Regular cardiac myocyte (primary cell): Measurements from ENCODE around the gene TPI1. TPM values are rescaled to one million over a fixed set of nuclear protein-coding genes. Genes with fewer than 3 reads are reported as not detected.

ENCODE experiments used
- total RNA-seq: library from RNA; depleted of rRNA; stranded (reverse); fragments of >200 nt; gene quantifications from 2 replicates; pipeline ENCODE4 v1.2.3, GENCODE V29; 2014

TPI1 gene
- total RNA-seq, result 1,644 and 1,719 TPM in 2 replicates

DNA sequence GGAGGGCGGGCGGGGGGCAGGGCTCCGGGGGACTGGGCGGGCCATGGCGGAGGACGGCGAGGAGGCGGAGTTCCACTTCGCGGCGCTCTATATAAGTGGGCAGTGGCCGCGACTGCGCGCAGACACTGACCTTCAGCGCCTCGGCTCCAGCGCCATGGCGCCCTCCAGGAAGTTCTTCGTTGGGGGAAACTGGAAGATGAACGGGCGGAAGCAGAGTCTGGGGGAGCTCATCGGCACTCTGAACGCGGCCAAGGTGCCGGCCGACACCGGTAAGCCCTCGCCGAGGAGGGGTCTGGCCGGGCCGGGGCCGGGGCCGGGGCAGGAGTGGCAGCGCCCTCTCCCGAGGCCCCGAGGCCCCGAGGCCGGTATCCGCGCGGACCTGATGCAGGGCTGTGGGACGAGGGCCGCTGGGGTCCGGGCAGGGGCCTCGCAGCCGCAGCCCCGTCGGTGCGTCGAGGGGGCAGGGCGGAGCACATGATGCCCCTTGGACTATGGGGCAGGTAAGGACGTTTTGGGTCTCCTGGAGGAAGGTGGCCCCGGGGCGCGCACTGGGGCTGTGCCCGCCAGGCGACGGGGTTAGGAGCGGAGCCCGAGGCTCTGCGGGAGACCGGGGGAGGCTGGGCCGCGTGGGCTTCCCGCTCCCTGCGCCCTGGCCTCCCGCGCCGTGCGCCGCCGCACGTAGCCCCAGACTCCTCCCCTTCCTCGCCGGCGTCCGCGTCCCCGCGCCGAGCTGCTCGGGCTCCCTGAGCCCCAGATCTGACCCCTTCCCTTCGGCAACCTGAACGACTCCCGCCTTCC lies at the start of gene TPI1:
TSS of gene TPI1 (plus strand) at position 119 of the 798 bp plus-strand sequence. CDS start at position 155, 36 bp downstream.

DNA sequence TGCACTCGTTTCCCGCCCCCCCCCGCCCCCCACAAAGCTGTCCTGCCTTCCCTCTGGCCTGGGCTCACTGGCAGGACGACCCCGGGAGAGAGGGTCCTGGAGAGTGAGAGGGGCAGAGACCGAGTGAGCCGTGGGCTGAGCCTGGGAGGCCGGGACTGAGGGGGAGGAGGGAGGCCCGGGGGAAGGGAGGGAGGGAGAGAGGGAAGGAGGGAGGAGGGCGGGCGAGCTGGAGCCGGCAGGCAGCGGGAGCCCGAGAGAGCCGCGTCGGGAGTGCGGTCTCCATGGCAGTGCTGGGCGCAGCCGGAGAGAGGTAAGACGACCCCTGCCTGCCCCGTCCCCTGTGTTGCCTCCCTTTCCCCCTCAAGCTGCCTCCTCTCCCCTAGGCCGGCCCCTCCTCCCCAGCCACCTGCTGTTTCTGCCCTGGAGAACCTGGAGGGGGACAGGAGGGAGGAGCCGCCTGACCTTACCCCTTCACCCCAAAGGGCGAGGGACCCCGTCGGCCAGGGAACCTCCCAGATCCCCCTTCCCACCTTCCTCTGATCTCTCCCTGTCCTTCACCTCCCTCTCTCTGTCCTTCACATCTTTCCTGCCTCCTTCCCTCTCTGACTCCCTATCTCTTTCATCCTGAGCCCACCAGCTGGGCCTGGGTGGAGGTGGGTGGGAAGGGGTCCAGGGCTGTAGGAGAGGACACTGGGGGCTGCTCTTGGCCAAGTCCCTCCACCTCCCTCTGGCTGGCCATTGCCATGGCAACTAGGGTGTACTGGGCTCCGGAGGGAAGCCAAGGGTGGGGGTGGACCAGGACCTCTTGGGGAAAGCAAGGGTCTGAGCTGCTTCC lies 45.5 kb upstream of the TPI1 start, which contains the start of gene GPR162:
TSS of gene GPR162 (plus strand) at position 231 of the 835 bp plus-strand sequence. CDS start 2,078 bp downstream, outside the sequence.

DNA sequence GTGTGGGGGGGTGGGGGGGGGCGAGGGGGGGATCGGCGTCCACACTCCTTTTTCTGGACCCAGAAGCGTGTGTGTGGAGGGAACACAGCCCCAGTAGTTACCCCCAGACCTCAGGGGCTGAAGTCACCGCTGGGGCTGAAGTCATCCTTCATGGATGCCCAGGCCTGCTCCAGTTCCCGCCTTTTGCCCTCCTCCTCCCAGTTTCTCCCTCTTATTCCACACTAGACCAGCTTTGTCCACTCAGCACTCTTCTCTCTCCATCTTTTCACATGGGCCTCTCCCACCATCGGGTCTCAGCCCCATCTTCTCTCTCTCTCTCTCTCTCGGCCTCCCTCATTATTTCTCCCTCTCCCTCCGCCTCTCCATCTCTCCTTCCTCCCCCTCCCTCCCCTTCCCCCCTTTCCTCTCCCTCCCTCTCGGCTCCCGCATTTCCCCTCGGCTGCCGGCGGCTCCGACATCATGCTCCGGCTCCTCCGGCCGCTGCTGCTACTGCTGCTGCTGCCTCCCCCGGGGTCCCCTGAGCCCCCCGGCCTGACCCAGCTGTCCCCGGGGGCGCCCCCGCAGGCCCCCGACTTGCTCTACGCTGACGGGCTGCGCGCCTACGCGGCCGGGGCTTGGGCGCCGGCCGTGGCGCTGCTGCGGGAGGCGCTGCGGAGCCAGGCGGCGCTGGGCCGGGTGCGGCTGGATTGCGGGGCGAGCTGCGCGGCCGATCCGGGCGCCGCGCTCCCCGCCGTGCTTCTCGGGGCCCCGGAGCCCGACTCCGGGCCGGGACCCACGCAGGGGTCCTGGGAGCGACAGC lies 39.1 kb upstream of the TPI1 start, which contains the start of gene P3H3:
TSS of gene P3H3 (plus strand) at position 426 of the 799 bp plus-strand sequence. CDS start at position 460, 34 bp downstream.

DNA sequence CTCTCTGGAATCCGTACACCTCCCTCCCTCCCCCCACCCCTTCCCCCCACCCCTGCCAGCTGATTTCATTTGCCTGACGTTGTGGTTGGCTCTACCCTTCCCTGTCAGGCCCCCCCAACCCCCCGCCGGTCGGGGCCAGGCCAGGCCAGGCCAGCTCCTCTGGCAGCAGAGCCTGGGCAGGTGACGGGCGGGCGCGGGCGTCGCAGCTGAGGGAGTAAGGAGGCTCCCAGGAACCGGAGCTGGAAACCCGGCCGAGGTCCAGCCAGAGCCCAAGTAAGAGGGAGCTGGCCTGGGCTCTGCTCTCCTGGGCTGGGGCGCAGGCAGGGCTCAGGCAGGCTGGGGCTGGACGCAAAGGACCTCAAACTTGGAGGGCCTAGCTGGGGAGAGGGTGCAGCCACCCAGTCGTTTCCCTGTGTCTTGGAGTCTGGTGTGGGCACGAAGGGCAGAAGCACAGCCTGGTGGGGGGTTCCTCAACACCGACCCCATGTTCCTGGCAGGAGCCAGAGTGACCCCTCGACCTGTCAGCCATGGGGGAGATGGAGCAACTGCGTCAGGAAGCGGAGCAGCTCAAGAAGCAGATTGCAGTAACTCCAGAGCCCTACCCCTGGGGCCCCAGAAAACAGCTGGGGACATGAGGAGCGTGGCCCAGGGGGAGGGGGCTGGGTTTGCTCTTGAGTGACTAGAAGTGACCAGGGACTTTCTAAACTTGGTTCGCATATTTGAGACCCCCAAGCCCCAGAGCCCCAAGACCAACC lies 26.4 kb upstream of the TPI1 start, which contains the start of gene GNB3:
TSS of gene GNB3 (plus strand) at position 165 of the 755 bp plus-strand sequence. CDS start at position 528, 363 bp downstream.

DNA sequence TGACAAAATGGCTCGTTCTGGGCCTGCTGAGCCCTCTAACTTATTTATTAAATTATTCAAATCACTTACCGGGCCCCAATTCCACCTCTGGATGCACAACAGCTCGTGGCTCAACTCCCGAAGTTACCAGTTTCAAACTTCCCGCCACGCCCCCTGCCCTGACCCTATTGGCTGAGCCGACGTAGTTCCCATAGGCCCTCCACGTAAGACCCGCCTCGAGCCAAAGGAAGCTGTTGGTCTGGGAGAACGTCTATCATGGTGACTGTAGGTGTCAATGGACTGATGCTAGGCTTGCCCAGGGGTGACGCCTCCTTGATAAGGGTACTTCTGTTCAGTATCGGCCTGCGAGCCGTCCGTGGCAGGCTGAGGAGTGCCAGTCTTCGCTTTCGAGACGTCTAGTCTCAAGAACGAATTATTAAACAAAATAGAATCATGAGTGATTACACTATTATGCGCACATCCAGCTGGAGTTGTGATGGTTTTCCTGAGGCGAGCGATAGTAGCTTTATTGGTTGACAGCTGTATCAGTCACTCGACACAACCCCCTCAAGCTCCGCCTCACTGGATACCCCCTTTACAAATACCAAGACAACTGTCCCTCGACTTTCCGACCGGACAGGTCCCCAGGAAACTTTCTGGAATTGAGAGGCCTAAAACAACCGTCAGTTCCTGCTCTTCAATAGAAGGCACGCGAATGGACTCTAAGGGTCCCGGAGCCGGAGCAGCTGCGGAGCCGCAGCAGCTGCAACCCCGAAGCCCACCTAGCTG lies 16.0 kb upstream of the TPI1 start, which contains the start of gene CDCA3:
TSS of gene CDCA3 (minus strand) at position 134 of the 768 bp plus-strand sequence. CDS start 334 bp downstream, outside the sequence.

DNA sequence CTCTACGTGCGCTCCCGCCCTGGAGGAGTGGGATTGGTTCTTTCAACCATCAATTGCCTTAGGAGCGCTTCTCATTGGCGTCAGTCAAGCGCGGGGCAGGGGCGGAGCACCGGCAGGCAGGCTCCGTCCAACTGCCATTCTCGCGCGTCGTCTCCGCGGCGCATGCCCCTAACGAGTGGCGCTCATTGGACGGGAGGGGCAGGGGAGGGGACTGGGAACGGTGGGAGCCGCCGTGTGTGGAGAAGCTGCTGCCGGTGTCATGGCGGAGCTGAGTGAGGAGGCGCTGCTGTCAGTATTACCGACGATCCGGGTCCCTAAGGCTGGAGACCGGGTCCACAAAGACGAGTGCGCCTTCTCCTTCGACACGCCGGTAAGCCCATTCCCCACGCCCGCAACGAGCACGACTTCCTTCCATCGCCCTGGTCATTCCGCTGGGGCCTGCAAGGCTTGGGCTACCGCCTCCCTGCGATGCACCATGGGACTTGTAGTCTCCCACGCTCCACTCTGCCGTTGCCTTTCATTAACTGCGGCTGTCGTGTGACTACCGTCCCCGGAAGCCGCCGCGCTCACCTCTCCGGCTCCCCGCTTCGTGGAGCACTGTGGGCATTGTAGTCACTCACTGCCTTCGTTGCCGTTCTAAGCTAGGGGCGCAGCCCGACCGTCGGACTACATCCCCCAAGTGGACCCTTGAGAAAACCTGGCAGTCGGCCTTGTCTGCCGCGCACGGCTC lies 15.2 kb upstream of the TPI1 start, which contains the start of gene USP5:
TSS of gene USP5 (plus strand) at position 230 of the 730 bp plus-strand sequence. CDS start at position 260, 30 bp downstream.

DNA sequence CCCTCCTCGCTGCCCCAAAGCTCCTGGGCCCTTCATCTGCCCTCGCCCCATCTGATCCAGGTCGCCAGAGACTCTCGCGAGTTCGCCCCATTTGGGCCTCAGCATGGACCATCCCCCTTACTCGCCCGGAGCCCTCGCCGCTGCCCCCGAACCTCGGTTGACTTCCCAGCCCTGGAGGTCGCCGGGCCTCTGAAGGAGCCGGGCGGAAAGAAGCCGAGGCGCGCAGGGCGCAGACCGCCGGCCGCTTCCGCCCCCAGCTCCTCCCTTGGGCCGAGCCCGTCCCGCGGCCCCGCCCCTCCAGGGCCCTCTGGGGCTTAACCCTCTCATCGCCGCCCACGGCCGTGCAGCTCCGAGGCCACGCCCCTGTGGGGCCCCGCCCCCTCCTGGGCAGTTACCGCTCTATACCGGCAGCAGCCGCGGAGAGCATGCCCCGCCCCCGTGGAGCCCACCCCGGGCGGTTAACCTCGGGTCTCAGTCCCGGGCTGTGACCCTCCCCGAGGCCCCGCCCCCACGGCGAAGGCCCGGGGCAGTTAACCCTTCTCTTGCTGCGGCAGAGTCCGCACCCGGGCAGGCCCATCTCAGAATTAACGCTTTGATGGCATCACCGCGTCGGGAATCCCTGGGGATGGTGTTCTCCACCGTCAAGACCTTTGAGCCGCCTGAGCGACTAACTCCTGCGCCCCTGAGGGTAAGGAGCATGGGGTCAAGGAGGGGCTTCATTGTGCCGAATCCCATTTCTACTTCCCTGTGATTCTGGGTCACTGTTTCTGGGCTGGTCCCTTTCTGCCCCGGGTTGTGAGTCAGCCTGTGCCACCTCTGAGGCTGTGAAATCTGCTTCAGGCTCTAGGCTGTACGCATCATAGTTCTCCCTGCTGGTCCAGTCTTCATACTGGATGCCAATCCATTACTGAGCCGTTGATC lies 6.0 kb downstream of the TPI1 start, which contains the start of gene SPSB2:
TSS of gene SPSB2 (minus strand) at position 210 of the 921 bp plus-strand sequence. CDS start 402 bp downstream, outside the sequence.

DNA sequence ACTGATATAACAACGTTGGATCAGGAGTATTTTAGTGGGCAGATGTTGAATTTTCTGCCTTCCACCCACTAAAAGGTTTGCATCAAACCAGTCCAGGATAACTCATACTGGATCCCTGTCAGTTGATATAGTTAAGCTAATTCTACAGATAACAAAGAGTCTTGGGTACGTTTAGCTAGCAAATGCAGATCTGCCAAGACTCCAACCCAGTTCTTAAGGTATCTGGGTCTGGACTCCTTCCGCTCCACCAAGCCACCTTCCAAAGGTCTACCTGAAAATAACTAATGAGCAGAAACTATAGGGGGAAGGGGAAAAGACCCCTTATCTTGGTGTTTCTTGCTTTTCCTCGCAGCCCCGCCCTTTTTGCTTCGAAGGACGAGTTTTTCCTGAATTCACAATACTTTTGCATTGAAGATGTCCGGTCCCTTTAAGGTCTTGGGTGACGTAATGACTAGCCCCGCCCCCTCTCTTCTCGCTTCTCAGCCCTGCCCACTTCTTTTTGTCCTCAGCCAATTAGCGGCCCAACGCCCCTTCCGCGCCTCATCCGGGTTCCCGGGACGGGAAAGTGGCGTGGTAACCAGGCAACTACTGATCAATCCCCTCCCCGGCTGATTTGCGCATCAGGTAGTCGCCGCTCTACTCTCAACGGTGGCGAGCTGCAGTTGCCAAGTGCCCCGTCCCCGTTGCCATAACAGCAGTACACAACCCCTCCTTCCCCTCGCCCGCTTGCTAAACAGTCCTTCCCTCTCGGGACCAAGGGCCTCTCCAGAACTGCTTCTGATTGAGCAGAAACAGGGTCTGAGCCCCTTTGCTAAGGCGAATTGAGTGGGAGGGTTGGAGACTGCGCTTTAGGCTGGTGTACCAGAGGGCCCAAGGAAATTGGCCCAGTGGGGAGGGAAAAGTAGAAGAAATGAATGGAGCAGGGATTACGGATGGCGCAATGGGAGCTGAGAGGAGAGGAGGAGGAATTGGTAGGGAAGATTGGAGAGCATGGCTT lies 37.2 kb downstream of the TPI1 start, which contains the start of gene LRRC23:
TSS of gene LRRC23 (plus strand) at position 543 of the 997 bp plus-strand sequence. CDS start 812 bp downstream, outside the sequence.

DNA sequence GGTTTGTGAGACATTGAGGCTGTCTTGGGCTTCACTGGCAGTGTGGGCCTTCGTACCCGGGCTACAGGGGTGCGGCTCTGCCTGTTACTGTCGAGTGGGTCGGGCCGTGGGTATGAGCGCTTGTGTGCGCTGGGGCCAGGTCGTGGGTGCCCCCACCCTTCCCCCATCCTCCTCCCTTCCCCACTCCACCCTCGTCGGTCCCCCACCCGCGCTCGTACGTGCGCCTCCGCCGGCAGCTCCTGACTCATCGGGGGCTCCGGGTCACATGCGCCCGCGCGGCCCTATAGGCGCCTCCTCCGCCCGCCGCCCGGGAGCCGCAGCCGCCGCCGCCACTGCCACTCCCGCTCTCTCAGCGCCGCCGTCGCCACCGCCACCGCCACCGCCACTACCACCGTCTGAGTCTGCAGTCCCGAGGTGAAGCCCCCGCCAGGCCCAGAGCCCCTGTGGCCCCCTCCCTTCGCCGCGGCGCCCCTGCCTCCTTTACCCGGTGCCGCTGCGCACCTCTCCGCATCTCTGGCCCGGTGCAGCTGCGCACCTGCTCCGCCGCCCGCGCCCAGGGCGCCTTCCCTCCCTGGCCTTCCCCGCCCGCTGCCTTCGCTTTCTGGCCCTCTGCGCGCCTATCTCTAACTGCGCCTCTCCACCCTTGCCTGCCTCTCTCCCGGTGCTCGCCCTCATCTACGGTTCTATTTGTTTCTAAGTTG lies 47.1 kb downstream of the TPI1 start, which contains the start of gene ENO2:
TSS of gene ENO2 (plus strand) at position 335 of the 701 bp plus-strand sequence. CDS start 1,253 bp downstream, outside the sequence.

Other genes with a start within 250 kb of the TPI1 start
- gene LPAR5, start 231.6 kb upstream of the TPI1 start, total RNA-seq, result not detected in 2 replicates
- gene ACRBP, start 220.1 kb upstream of the TPI1 start, total RNA-seq, result under 0.01 TPM in 1 of 2 replicates, not detected in the other
- 19.7 and 33.5 TPM in 2 replicates for gene ING4, start 204.4 kb upstream of the TPI1 start, total RNA-seq
- gene ZNF384, start 178.2 kb upstream of the TPI1 start, total RNA-seq, result 9.0 and 11.3 TPM in 2 replicates
- under 0.01 TPM in 2 replicates for gene PIANP, start 166.7 kb upstream of the TPI1 start, total RNA-seq
- gene COPS7A, start 143.5 kb upstream of the TPI1 start, total RNA-seq, result 87.9 and 100 TPM in 2 replicates
- 147 and 175 TPM in 2 replicates for gene MLF2, start 114.4 kb upstream of the TPI1 start, total RNA-seq
- 17.2 and 38.0 TPM in 2 replicates for gene PTMS, start 101.2 kb upstream of the TPI1 start, total RNA-seq
- gene LAG3, start 95.0 kb upstream of the TPI1 start, total RNA-seq, result not detected in 2 replicates
- gene CD4, start 78.0 kb upstream of the TPI1 start, total RNA-seq, result 0.28 and 0.58 TPM in 2 replicates
- 0.96 and 2.5 TPM in 2 replicates for gene GPR162, start 45.7 kb upstream of the TPI1 start, total RNA-seq
- 79.6 and 124 TPM in 2 replicates for gene P3H3, start 39.1 kb upstream of the TPI1 start, total RNA-seq
- gene GNB3, start 26.6 kb upstream of the TPI1 start, total RNA-seq, result 1.4 and 2.5 TPM in 2 replicates
- 5.6 and 29.7 TPM in 2 replicates for gene CDCA3, start 16.2 kb upstream of the TPI1 start, total RNA-seq
- 77.8 and 123 TPM in 2 replicates for gene USP5, start 15.4 kb upstream of the TPI1 start, total RNA-seq
- gene SPSB2, start 5.8 kb downstream of the TPI1 start, total RNA-seq, result 3.6 and 4.2 TPM in 2 replicates
- 8.6 and 18.0 TPM in 2 replicates for gene LRRC23, start 37.3 kb downstream of the TPI1 start, total RNA-seq
- 40.8 and 66.8 TPM in 2 replicates for gene ENO2, start 47.0 kb downstream of the TPI1 start, total RNA-seq
- 4.4 and 9.0 TPM in 2 replicates for gene ATN1, start 60.4 kb downstream of the TPI1 start, total RNA-seq
- not detected in 2 replicates for gene RNU7-1, start 76.3 kb downstream of the TPI1 start, total RNA-seq
- gene C12orf57, start 76.5 kb downstream of the TPI1 start, total RNA-seq, result 75.3 and 141 TPM in 2 replicates
- gene PTPN6, start 83.8 kb downstream of the TPI1 start, total RNA-seq, result under 0.01 TPM in 1 of 2 replicates, not detected in the other
- gene PHB2, start 103.1 kb downstream of the TPI1 start, total RNA-seq, result 149 and 175 TPM in 2 replicates
- 49.3 and 94.9 TPM in 2 replicates for gene EMG1, start 103.4 kb downstream of the TPI1 start, total RNA-seq
- 5.9 and 9.2 TPM in 2 replicates for gene LPCAT3, start 150.9 kb downstream of the TPI1 start, total RNA-seq
- 24.7 and 213 TPM in 2 replicates for gene C1S, start 193.2 kb downstream of the TPI1 start, total RNA-seq
- gene C1R, start 224.9 kb downstream of the TPI1 start, total RNA-seq, result 11.7 and 106 TPM in 2 replicates
- gene C1RL, start 241.7 kb downstream of the TPI1 start, total RNA-seq, result 7.1 and 37.2 TPM in 2 replicates